ENCODE data around the gene CLEC1A. TPM values are rescaled to one million over a fixed set of nuclear protein-coding genes. Genes with fewer than 3 reads are reported as not detected.

Gene CLEC1A
- total and polyA plus RNA-seq, 12 donors, result 1.4 to 5.6 (median 3.3) TPM

- Histone ChIP-seq H3K27me3 (no peaks in the 10 kb centered on the region), H3K36me3 (replicated peaks in 1 of 2) (no peaks in the 10 kb centered on the region), H3K4me1 (replicated peaks in 1 of 2) (no peaks in the 10 kb centered on the region), H3K9me3 (replicated peaks in 1 of 3) (no peaks in the 10 kb centered on the region), H3K27ac (no peak overlapping the region), H3K4me3 (no peak overlapping the region)
- TF ChIP-seq POLR2A (IDR thresholded peaks at IDR 0.05), result no peak
- no peak for TF ChIP-seq CTCF (IDR thresholded peaks at IDR 0.05)
- DNase-seq, result no peak
- intact Hi-C loops (cut with DNase I), result no loop called here
- 39 to 66% (median 49%) methylated on average over 1 of the region's 1 CpG for WGBS, 4 donors
Observed at GRCh38 chr12:10113920-10114319, 15.1 kb upstream of the CLEC1A start.

GRCh38 chr12:10113075-10113474, 14.3 kb upstream of the CLEC1A start:
- no peaks in the 10 kb centered on the region for H3K36me3 ChIP-seq (replicated peaks in 1 of 2)
- no peak for DNase-seq
- no peaks in the 10 kb centered on the region for H3K4me1 ChIP-seq (replicated peaks in 1 of 2)
- no peak overlapping the region for H3K27ac ChIP-seq
- TF ChIP-seq CTCF (IDR thresholded peaks at IDR 0.05) (no peak), POLR2A (IDR thresholded peaks at IDR 0.05) (no peak)
- no peaks in the 10 kb centered on the region for H3K9me3 ChIP-seq (replicated peaks in 1 of 3)
- intact Hi-C loops (cut with DNase I), result no loop called here
- no peak overlapping the region for H3K4me3 ChIP-seq
- no peaks in the 10 kb centered on the region for H3K27me3 ChIP-seq
- 69 to 97% (median 90%) methylated on average over 1 of the region's 1 CpG for WGBS, 4 donors

- H3K9me3 ChIP-seq (replicated peaks in 1 of 3), result no peaks in the 10 kb centered on the region
- no peak overlapping the region for H3K27ac ChIP-seq
- 84 to 91% (median 89%) methylated on average over 37 to 38 of the region's 38 CpGs for WGBS, 4 donors
- no peak overlapping the region for H3K4me3 ChIP-seq
- DNase-seq, result no peak
- H3K4me1 ChIP-seq (replicated peaks in 1 of 2), result no peaks in the 10 kb centered on the region
- no peaks in the 10 kb centered on the region for H3K36me3 ChIP-seq (replicated peaks in 1 of 2)
- intact Hi-C loops (cut with DNase I), result no loop called here
- H3K27me3 ChIP-seq, result no peaks in the 10 kb centered on the region
- TF ChIP-seq POLR2A (IDR thresholded peaks at IDR 0.05) (no peak), CTCF (IDR thresholded peaks at IDR 0.05) (no peak)
Observed at GRCh38 chr12:10111451-10111850, 12.7 kb upstream of the CLEC1A start.

- intact Hi-C loops (cut with DNase I), result no loop called here
Observed at GRCh38 chr12:10110256-10110844, 11.6 kb upstream of the CLEC1A start.

More at GRCh38 chr12:10110256-10110844, 11.6 kb upstream of the CLEC1A start:
- WGBS, 4 donors, result 71 to 84% (median 72%) methylated on average over 2 of the region's 2 CpGs
- Histone ChIP-seq H3K36me3 (replicated peaks in 1 of 2) (no peaks in the 10 kb centered on the region), H3K4me1 (replicated peaks in 1 of 2) (no peaks in the 10 kb centered on the region), H3K27ac (no peak overlapping the region), H3K9me3 (replicated peaks in 1 of 3) (no peaks in the 10 kb centered on the region), H3K27me3 (no peaks in the 10 kb centered on the region), H3K4me3 (no peak overlapping the region)
- no peak for TF ChIP-seq POLR2A (IDR thresholded peaks at IDR 0.05)
- no peak for TF ChIP-seq CTCF (IDR thresholded peaks at IDR 0.05)
- DNase-seq, result no peak

Measured in adrenal gland (tissue), 12 donors.